Frontal cortex (tissue), 4 donors: Measurements from ENCODE around the gene UGT1A7. TPM values are rescaled to one million over a fixed set of nuclear protein-coding genes. Genes with fewer than 3 reads are reported as not detected.
"Not testable (repeated sequence)": the region's sequence is repeated elsewhere in the genome, so short reads cannot be mapped to it uniquely, and the experiment has no call there.

ENCODE experiments used
- DNase-seq, 2 donors: peaks; one replicate each; pipeline ENCODE4 v3.0.0; 2012; ENCODE audit warnings: low spot score in 2 of 2
- FAIRE-seq: peaks from 2 replicates; lab custom pipeline; 2012; peaks lifted over from hg19 to GRCh38; lab: Jason Lieb, UNC
- total RNA-seq: library from RNA; depleted of rRNA; stranded (reverse); fragments of >200 nt; gene quantifications from one replicate; pipeline ENCODE4 v1.2.3, GENCODE V29; 2014
- donor health status: control.
- donor health status: control.
- donor health status: control.

Gene UGT1A7
- total RNA-seq, 1 donor from 2014 or later, result not detected

DNA sequence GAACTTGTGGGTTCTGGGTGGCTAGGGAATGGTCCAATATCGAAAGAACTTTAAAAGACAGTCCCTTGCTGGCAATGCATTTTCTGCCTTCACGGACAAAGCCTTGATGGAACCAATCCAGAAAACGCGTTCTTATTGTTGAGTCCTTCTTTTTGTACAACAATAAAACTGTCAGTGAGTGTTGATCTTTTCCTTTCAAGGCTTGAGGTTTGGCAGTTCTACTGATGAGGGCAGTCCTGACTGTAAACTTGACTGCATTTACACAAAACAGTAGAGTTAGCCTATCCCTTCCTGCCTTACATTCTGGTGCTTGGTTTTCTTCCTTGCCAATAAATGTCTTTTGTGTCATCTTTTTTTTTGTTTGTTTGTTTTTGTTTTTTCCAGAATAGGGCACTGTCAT, 2.5 kb upstream of the UGT1A7 start:
- FAIRE-seq (no peak), DNase-seq (no peak)

DNA sequence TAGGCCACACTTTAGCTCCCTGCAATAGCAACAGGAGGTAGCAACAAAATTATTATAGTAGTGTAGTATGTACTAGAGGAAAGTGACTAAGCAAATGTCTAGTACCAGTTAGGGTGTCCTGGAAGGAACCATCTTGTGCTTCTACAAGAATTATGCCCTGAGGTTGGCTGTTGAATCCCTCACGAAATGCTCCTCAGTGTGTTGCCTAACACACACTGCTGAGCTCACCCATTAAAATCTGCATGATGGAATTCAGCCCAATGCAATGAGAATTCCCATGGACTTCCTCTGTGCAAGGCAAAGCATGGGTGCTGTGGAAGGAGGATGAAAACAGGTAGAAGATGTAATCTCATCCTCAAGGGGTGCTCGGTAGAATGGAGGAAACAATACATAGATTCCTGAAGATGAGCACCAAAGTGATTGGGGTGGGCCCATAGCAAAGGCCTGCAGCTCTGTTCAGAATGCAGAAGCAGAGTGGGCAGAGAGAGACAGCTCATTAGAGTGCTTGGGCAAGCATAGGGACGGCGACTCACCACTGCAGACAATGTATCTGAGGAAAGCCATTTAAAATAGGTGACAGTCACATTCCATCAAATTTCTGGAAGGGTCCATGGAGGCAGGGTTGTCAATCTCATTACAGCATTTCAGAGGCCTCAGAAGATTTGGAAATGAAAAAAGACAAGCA, 1.2 kb upstream of the UGT1A7 start:
- DNase-seq, result no peak
- FAIRE-seq, result no peak

DNA sequence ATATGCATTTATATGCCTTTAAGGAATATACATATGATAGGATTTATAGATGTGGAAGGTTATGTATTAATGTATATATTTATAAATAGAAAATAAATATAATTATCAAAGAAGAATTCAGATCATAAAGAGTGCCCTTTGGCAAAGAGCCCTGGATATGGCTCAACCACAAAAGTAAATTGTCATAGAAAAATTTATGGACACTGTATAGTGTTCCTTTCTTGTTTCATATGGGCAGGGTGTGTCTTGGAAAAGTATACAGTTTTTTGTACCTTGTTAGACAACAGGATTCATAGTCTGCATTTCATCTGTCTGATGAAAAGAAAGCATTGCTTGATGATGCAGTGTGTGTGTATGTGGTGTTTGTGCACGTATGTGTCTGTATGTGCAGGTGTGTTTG, 2.9 kb downstream of the UGT1A7 start:
- FAIRE-seq (no peak), DNase-seq (no peak)

DNA sequence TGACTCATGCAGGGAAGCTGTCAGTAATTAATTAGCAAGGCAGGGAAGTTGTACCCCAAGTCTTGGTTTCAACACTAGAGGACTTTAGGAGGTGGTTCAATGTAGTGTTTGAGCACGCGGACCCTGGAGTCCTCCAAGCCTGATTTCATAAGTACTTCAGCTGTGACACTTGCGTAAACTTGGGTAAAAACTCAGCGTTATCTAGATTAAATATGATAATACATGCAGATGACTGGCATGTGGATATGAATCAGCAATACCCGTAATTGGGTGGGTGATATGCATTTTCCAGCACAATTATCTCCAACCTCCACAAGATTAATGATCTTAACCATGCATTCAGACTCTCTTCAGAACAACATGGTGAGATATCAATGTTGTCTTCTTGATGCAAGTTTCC, 5.2 kb downstream of the UGT1A7 start:
- FAIRE-seq, result no peak

DNA sequence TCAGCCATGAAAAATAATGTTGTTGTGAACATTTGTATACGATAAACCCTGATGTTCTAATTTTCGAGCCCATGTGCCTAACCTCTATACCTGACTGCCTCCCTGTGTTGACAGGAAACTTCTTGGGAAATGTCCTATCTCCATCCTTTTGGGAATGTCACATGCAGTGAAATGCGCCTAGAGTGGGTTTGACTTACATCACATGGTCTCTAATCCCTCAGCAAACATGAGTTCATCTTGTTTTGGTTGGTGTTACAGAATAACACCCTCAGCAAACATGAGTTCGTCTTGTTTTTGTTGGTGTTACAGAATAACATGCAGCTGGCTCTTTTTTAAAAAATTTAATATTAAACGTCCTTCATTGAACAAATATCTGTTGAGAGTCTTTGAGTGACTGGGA, 6.6 kb downstream of the UGT1A7 start:
- DNase-seq (no peak), FAIRE-seq (no peak)

More for the DNA sequence above, 5.2 kb downstream of the UGT1A7 start:
- no peak for DNase-seq

DNA sequence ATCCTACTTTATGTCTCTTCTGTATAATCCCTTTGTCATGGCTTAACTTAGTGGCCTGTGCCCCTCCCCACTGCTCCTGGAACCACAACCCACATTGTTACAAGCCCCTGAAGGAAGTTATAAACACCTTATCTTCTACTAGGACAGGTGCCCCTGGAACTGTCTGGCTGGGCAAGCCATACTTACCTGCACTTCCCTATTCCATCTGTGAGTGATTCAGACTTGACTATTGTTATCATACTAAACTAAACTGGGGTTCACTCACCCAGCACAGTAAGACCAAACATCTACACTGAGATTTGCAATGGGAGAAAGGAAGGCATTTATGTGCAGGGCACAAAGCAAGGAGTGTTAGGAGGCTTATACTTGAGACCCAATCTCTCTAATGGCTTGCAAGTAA, 7.3 kb downstream of the UGT1A7 start:
- DNase-seq (no peak), FAIRE-seq (no peak)

DNA sequence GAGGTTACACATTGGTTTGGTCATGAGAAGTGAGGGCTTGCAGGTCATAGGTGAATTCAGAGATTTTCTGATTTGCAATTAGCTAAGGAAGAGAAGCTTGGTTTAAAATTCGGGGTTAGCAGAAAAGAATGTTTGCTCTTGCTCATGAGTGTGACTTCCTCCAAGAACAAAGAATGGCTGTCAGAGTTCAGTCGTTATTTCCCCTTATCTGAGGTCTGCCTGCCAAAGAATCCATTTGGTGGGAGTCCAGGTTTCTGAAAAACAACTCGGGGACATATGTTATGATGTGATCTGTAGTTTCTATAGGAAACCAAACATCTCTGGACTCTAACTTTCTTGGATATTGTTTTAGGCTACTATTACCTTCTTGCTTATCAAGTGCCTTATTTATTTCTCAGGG, 7.8 kb downstream of the UGT1A7 start:
- no peak for FAIRE-seq
- no peak for DNase-seq

DNA sequence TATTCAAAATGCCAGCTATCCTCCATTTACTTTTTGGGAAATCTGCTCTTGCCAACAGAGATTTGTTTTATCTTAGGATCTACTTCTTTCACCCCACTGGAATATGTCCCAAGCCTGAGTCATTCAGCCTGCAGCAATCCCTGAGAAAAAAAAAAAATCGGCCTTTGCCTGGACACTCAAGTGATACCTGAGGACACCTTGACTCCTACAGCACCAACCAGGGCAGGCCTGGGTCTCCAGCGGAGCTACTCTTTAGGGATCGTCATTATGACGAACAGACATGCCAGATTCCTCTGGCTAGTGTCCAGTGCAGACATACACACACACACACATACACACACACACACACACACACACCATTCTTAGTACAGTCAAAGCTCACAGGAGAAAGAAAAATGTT, 8.7 kb downstream of the UGT1A7 start:
- DNase-seq (no peak), FAIRE-seq (no peak)

DNA sequence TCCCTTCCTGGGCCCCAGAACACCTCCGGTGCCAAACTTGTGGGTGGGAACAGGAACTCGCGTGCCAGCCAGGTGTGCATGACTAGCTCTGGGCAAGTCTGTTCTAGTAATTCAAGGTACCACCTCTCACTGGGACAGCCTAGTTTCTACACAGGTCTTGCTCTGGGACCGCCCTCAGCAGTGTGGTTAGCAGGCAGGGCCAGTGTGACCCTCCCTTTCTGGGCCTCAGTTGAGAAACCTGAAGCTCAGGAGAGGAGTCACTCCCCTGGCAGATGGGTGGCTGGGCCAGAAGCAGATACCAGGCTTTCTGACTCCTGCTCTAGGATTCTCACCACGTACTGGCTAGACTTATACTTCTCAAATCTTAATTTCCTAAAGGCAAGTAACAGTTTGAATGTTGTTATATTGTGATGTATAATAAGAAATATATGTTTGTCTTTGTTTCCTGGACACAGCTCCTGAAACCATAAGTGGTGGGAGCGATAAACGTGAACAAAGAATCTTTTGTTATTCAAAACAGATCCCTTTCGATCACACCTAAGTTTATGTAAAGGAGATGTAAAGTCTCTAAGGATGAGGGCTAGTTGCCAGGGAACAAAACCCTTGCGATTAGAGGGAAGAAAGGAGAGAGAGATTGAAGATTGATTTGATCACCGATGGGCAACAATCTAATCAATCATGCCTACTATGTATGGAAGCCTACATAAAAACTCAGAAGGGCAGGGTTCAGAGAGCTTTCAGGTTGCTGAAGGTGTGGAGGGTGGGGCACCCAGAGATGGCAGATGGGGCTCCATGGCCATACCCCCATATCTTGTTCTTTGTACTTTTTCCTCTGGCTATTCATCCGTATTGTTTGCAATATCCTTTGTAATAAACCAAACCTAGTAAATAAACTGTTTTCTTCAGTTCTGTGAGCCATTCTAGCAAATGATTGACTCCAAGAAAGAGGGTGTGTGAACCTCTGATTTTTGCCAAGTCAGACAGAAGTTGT, 10.0 kb downstream of the UGT1A7 start:
- no peak for DNase-seq
- FAIRE-seq, result no peak

DNA sequence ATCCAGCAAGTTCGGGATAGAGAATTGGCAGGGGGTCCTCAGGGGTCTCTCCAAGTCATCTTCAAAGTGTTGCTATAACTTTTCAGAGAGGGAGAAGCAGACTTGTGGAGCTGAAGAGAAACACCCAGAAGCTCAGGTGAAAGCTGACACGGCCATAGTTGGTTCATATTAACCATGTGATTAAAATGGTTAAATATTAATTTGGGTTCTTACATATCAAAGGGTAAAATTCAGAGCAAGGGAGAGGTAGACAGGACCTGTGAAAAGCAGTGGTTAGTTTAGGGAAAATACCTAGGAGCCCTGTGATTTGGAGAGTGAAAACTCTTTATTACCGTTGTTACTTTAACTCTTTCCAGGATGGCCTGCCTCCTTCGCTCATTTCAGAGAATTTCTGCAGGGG, 10.9 kb downstream of the UGT1A7 start, which contains the start of gene UGT1A6:
UGT1A6 (plus strand) TSS at position 243 of the 400 bp plus-strand sequence; CDS start at position 358, 115 bp downstream.
- DNase-seq, result no peak
- FAIRE-seq, result no peak

DNA sequence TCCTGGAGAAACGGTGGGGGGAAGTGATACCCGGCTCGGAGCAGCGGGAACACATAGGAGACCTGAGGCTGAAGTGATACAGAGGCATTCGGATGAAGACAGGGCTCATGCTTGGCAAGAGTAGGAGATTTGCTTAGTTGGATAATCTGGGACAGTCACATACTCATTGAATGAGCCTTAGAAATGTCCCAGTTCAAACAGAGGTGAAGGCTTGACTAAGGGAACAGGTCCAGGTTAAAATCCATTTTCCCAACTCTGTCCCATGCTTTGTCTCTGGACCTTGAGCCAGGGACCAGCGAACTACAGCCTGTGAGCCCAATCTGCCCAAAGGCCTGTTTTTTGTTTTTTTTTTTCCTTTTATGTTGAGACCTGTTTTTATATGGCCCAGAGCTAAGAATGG, 12.3 kb downstream of the UGT1A7 start:
- no peak for DNase-seq
- no peak for FAIRE-seq

DNA sequence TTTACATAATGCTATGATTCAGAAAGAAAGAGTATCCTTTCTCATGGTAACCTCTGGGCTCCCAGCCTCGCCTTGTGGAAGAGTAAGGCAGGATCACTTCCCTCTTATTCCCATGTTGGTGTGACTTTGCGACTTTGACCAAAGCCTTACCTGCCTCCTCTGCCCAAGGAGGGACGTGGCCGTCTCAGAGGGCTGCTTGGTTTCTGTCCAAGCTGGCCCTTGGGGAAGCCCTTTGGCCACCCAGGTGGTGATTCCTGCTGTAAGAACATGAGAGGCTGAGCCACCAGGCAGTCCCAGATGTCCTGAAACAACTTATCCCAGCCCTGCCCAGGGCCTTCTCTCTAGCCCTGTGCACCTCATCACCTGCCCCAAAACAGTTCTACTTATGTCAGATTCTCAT, 17.0 kb downstream of the UGT1A7 start:
- DNase-seq (no peak), FAIRE-seq (no peak)

DNA sequence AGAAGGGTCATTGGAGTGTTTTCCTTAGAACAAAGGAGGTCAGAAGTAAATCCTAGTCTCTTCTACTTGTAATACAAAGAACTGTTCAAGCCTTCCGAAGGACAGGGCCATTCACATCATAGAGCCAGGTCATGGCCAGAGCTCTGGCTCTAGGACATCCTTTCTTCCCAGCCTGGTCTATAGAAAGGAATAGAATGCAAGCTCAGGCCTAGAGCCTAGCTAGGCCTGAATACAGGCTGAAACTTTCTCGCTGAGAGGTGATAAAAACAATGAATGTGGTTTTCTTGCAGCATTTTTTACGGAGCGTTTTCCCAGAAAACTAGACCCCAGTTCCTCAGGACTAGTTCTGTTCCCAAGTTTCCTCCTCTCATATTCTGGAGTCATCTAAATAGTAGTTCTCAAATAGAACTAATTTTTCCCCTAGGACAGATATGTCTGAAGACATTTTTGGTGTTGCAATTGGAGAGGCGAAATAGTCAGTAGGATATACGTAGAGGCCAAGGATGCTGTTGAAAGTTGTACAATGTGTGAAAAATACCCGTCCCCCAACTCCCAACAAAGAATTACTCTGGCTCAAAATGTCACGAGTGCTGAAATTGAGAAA, 17.8 kb downstream of the UGT1A7 start:
- FAIRE-seq, result no peak
- no peak for DNase-seq

DNA sequence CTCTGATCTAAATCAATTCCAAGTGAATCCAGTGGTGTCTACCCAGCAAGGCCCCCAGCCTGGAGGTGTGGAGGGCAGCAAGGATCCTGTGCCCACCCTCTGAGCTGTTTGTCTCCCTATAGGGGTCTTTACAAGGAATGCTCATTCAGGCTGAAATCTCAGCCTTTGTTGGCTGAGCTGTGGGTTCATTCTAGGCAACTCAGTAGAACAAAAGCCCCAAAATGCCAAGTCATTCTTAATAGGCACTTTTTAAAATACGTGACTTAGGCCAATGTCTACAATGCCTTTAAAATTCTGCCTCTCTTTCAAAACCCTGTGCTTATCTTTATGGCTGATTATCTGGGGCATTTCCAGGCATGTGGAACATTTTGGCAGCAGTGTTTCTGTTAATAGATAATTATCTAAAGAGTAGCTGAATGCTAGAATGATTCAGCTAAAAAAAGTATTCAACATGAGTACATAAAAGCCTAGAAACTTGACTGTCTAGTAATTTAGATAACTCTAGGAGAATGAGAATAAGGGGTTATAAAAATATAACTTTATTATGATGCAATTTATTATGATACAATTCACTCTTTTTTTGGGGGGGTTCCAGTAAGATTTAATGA, 18.4 kb downstream of the UGT1A7 start:
- FAIRE-seq (no peak), DNase-seq (no peak)

DNA sequence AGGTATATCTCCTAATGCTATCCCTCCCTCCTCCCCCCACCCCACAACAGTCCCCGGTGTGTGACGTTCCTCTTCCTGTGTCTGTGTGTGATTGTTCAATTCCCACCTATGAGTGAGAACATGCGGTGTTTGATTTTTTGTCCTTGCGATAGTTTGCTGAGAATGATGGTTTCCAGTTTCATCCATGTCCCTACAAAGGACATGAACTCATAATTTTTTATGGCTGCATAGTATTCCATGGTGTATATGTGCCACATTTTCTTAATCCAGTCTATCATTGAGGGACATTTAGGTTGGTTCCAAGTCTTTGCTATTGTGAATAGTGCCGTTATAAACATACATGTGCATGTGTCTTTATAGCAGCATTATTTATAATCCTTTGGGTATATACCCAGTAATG, 19.1 kb downstream of the UGT1A7 start:
- FAIRE-seq, result not testable (repeated sequence)

DNA sequence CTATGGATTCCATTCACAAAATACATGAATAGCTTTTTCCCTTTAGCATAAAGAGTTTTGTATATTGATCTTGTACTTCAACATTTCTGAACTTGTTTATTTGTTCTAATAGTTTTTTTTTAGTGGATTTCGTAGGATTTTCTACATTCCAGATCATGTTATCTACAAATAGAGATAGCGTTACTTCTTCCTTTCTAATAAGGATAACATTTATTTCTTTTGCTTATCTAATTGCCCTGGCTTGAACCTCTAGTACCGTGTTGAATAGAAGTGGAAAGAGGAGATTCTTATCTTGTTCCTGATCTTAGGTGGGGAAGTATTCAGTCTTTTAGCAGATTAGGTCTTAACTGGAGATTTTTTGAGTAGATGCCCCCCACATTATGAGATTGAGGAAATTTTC, 20.5 kb downstream of the UGT1A7 start:
- DNase-seq (no peak), FAIRE-seq (no peak)

More for the DNA sequence above, 19.1 kb downstream of the UGT1A7 start:
- DNase-seq, result not testable (repeated sequence)

DNA sequence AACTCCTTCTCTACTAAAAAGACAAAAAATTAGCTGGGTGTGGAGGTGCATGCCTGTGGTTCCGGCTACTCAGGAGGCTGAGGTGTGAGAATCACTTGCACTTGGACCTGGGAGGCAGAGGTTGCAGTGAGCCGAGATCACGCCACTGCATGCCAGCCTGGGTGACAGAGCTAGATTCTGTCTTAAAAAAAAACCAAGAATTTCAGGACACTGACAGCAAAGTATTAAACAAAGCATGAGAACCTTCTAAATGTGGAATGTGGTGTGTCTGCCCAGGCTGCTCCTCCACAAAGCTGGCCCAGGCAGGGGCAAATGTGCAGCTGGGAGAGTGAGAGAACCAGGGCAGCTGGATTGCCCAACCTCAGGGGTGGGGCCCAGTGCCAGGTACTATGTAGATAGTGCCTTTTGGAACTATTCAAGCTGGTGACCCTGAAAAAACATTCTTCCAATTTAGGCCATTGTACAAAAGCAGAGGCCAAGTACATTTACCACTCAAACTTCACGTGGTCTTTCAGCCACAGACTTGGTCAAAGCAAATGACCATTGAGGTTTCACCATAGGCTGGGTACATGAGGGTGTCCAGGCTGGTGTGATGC, 24.3 kb downstream of the UGT1A7 start:
- no peak for FAIRE-seq
- no peak for DNase-seq

DNA sequence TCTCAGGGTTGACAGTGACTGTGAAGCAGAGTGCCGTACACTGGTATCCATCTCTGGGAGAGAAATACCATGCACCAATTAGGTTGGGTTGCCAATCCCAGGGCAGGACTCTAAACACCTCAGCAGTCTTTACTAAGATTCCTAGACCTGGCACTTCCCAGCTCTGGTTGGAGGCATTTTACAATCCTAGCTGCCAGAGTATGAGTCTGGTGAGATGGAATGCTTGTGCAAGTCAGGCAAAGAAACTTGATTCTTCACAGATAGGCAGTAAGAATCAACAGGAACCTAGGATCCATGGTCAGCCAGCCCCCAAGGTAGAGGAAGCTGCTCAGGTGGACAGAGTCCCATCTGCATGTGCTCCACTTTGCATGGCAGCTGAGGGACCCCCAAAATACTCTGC, 25.0 kb downstream of the UGT1A7 start:
- FAIRE-seq (no peak), DNase-seq (no peak)

DNA sequence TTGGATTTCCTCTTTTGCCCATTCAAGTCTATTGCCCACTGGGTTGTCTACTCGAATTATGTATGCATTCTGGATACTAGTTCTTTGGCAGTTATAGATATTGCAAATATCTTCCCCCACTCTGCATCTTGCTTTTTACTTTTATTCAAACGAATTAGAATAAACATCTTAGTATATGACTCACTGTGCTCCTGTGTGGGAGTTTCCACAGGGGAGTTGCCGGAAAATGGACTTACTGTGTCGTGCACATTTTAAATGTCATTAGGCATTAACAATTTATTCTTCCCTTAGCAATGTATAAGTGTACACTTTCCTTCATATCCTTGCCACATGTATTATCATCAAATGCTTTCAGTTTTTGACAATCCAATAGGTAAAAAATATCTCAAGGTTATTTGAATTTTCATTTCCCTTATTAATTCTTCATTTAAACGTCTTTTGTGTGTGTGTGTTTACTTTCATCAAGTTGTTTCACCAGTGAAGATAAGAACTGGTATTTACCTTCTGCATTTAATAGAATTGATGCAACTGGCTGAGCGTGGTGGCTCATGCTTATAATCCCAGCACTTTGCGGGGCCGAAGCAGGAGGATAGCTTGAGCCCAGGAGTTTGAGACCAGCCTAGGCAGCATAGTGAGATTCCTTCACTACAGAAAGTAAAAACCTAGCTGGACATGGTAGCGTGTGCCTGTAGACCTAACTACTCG, 26.4 kb downstream of the UGT1A7 start:
- DNase-seq (no peak), FAIRE-seq (no peak)
